HepG2 (cell line): ENCODE data around the gene ARID5B. TPM values are rescaled to one million over a fixed set of nuclear protein-coding genes. Genes with fewer than 3 reads are reported as not detected.

Experiments used
- ATRX ChIP-seq: sonication (generic); formaldehyde crosslinking; IDR thresholded peaks from 2 replicates; pipeline ENCODE4 v1.4.0; 2020; ENCODE audit warnings: missing genetic modification reagents, borderline replicate concordance
- CREB1 ChIP-seq, 2 experiments: fragments of 450-650 bp in 1 of 2; IDR thresholded peaks; 2 replicates each; pipeline ENCODE4 v1.6.1; 2016 to 2017; ENCODE audit warnings: control low read depth in 1 of 2, mild to moderate bottlenecking in 1 of 2, missing compliant biosample characterization in 1 of 2, missing genetic modification characterization in 1 of 2
- HDAC2 ChIP-seq: sonication (generic); formaldehyde crosslinking; IDR thresholded peaks from 2 replicates; pipeline ENCODE4 v1.4.0; 2020; ENCODE audit warnings: missing genetic modification reagents
- NFE2L1 ChIP-seq: sonication (generic); formaldehyde crosslinking; IDR thresholded peaks from 2 replicates; pipeline ENCODE4 v1.4.0; 2020; ENCODE audit warnings: missing genetic modification reagents, mild to moderate bottlenecking, borderline replicate concordance
- TRIM24 ChIP-seq: sonication (generic); formaldehyde crosslinking; IDR thresholded peaks from 2 replicates; pipeline ENCODE4 v1.8.0; 2022; ENCODE audit warnings: mild to moderate bottlenecking, missing genetic modification reagents
- ZFX ChIP-seq: sonication (generic); formaldehyde crosslinking; IDR thresholded peaks from 2 replicates; pipeline ENCODE4 v1.4.0; 2020; ENCODE audit warnings: mild to moderate bottlenecking, low read depth, missing genetic modification reagents, moderate library complexity
- ZNF549 ChIP-seq: sonication (generic); formaldehyde crosslinking; IDR thresholded peaks from 2 replicates; pipeline ENCODE4 v1.5.0; 2020; ENCODE audit warnings: missing genetic modification reagents
- ZNF720 ChIP-seq: sonication (generic); formaldehyde crosslinking; IDR thresholded peaks from 2 replicates; pipeline ENCODE4 v1.4.0; 2020; ENCODE audit warnings: missing genetic modification reagents
- ZNF75D ChIP-seq: sonication (generic); formaldehyde crosslinking; IDR thresholded peaks from 2 replicates; pipeline ENCODE4 v1.8.1; 2023; ENCODE audit warnings: missing genetic modification reagents, mild to moderate bottlenecking, borderline replicate concordance
- ZNF839 ChIP-seq: sonication (generic); formaldehyde crosslinking; IDR thresholded peaks from 2 replicates; pipeline ENCODE4 v1.4.0; 2020; ENCODE audit warnings: missing genetic modification reagents, mild to moderate bottlenecking, borderline replicate concordance
- polyA plus RNA-seq, 8 experiments: library from polyadenylated mRNA; depleted of rRNA in 3 of 8; stranded (reverse) in 7 of 8; unstranded in 1 of 8; fragments of >200 nt; fragmentation: Illumina TruSeq in 4 of 8; extraction: Trizol in 4 of 8; gene quantifications; 2 replicates each; pipeline versions ENCODE4 v1.2.1 to v1.2.3, GENCODE V29; 2011 to 2016; ENCODE audit warnings: low read depth in 4 of 8, missing spikeins in 1 of 8, mixed read lengths in 1 of 8; ENCODE audit not compliant: insufficient read depth in 1 of 8
- total RNA-seq, 5 experiments: library from RNA; depleted of rRNA; stranded (reverse); fragments of >200 nt; fragmentation: Illumina TruSeq; extraction: Trizol; gene quantifications; 2 replicates each; pipeline ENCODE4 v1.2.3, GENCODE V29; 2016; ENCODE audit warnings: low read depth in 1 of 5
- TF ChIP-seq, protein P1 (sequence below): sonication (generic); formaldehyde crosslinking; IDR thresholded peaks from one replicate; pipeline ENCODE4 v1.5.1; 2020; ENCODE audit warnings: mild to moderate bottlenecking, missing genetic modification reagents; ENCODE audit errors: not compliant biosample characterization
- TF ChIP-seq, protein P2 (sequence below): IDR thresholded peaks from 2 replicates; pipeline ENCODE4 v1.4.0; 2020; ENCODE audit warnings: mild to moderate bottlenecking, missing genetic modification reagents
- TF ChIP-seq, protein P3 (sequence below): IDR thresholded peaks from 2 replicates; pipeline ENCODE4 v1.6.1; 2016; ENCODE audit warnings: low read depth
- TF ChIP-seq, protein P4 (sequence below): sonication (generic); formaldehyde crosslinking; IDR thresholded peaks from 2 replicates; pipeline ENCODE4 v1.8.1; 2023; ENCODE audit warnings: mild to moderate bottlenecking, missing genetic modification reagents

Gene ARID5B
- total and polyA plus RNA-seq, 2 of the 13 experiments (the other 11 are each of a cell fraction or from before 2014, with no cell fraction given): 6.2 to 21.1 TPM

DNA sequence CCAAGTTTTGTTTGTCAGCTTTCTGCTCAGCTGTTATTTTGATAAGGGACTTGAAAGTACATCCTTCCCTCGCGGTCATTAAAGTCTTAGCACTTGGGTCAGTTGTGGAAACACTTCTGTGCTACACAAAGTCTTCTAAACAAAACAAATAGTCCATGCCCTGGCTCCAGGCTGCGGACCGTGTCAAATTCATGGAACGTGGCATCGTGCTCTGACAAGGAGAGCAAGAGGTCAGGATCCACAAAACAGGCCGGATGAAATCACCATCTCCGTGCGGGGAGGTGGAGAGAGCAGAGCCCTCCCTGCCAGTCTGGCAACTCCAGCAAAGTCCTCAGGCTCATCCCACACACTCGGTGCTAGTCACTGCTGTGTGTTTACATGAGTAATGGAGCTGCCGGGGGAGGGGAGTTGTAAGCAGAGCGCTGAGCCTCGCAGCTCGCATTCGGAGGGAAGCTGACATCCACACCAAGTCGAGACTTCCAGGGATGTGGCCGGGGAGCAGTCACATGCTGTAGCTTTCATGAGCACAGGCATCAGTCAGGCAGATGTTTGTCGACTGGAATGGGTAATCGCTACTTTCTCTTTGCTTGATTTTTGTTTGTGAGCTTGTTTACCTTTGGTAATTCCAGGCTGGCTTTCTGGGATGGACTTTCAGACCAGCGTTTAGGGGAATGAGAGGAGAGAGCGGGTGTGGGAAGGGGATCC, 147.6 kb downstream of the ARID5B start (continued):
- TF ChIP-seq, protein P1, sequence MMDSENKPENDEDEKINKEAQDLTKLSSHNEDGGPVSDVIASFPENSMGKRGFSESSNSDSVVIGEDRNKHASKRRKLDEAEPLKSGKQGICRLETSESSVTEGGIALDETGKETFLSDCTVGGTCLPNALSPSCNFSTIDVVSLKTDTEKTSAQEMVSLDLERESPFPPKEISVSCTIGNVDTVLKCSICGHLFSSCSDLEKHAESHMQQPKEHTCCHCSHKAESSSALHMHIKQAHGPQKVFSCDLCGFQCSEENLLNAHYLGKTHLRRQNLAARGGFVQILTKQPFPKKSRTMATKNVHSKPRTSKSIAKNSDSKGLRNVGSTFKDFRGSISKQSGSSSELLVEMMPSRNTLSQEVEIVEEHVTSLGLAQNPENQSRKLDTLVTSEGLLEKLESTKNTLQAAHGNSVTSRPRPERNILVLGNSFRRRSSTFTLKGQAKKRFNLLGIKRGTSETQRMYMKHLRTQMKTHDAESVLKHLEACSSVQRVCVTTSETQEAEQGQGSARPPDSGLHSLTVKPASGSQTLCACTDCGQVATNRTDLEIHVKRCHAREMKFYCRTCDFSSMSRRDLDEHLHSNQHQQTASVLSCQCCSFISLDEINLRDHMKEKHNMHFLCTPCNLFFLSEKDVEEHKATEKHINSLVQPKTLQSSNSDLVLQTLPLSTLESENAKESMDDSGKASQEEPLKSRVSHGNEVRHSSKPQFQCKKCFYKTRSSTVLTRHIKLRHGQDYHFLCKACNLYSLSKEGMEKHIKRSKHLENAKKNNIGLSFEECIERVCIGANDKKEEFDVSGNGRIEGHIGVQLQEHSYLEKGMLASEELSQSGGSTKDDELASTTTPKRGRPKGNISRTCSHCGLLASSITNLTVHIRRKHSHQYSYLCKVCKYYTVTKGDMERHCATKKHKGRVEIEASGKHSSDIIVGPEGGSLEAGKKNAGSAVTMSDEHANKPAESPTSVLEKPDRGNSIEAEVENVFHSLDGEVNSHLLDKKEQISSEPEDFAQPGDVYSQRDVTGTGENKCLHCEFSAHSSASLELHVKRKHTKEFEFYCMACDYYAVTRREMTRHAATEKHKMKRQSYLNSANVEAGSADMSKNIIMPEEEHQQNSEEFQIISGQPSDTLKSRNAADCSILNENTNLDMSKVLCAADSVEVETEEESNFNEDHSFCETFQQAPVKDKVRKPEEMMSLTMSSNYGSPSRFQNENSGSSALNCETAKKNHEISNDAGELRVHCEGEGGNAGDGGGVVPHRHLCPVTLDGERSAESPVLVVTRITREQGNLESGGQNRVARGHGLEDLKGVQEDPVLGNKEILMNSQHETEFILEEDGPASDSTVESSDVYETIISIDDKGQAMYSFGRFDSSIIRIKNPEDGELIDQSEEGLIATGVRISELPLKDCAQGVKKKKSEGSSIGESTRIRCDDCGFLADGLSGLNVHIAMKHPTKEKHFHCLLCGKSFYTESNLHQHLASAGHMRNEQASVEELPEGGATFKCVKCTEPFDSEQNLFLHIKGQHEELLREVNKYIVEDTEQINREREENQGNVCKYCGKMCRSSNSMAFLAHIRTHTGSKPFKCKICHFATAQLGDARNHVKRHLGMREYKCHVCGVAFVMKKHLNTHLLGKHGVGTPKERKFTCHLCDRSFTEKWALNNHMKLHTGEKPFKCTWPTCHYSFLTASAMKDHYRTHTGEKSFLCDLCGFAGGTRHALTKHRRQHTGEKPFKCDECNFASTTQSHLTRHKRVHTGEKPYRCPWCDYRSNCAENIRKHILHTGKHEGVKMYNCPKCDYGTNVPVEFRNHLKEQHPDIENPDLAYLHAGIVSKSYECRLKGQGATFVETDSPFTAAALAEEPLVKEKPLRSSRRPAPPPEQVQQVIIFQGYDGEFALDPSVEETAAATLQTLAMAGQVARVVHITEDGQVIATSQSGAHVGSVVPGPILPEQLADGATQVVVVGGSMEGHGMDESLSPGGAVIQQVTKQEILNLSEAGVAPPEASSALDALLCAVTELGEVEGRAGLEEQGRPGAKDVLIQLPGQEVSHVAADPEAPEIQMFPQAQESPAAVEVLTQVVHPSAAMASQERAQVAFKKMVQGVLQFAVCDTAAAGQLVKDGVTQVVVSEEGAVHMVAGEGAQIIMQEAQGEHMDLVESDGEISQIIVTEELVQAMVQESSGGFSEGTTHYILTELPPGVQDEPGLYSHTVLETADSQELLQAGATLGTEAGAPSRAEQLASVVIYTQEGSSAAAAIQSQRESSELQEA (CRISPR knock-in tag): no peak
- TF ChIP-seq ATRX (CRISPR knock-in tag) (no peak), ZFX (peak; percentile 75; the same call in 1 of the 2 replicates), ZNF549 (CRISPR knock-in tag) (no peak), TRIM24 (CRISPR knock-in tag) (no peak), CREB1 (IDR thresholded peaks at IDR 0.05) (no peak), CREB1 (CRISPR knock-in tag; IDR thresholded peaks at IDR 0.05) (no peak; the same call in 1 of the 2 replicates), ZNF839 (no peak), NFE2L1 (CRISPR knock-in tag) (no peak), ZNF720 (CRISPR knock-in tag) (no peak), HDAC2 (CRISPR knock-in tag) (peak; percentile 90), ZNF75D (CRISPR knock-in tag) (no peak)
- TF ChIP-seq, protein P2, sequence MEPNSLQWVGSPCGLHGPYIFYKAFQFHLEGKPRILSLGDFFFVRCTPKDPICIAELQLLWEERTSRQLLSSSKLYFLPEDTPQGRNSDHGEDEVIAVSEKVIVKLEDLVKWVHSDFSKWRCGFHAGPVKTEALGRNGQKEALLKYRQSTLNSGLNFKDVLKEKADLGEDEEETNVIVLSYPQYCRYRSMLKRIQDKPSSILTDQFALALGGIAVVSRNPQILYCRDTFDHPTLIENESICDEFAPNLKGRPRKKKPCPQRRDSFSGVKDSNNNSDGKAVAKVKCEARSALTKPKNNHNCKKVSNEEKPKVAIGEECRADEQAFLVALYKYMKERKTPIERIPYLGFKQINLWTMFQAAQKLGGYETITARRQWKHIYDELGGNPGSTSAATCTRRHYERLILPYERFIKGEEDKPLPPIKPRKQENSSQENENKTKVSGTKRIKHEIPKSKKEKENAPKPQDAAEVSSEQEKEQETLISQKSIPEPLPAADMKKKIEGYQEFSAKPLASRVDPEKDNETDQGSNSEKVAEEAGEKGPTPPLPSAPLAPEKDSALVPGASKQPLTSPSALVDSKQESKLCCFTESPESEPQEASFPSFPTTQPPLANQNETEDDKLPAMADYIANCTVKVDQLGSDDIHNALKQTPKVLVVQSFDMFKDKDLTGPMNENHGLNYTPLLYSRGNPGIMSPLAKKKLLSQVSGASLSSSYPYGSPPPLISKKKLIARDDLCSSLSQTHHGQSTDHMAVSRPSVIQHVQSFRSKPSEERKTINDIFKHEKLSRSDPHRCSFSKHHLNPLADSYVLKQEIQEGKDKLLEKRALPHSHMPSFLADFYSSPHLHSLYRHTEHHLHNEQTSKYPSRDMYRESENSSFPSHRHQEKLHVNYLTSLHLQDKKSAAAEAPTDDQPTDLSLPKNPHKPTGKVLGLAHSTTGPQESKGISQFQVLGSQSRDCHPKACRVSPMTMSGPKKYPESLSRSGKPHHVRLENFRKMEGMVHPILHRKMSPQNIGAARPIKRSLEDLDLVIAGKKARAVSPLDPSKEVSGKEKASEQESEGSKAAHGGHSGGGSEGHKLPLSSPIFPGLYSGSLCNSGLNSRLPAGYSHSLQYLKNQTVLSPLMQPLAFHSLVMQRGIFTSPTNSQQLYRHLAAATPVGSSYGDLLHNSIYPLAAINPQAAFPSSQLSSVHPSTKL (CRISPR knock-in tag): peak; percentile 91
- TF ChIP-seq, protein P3, sequence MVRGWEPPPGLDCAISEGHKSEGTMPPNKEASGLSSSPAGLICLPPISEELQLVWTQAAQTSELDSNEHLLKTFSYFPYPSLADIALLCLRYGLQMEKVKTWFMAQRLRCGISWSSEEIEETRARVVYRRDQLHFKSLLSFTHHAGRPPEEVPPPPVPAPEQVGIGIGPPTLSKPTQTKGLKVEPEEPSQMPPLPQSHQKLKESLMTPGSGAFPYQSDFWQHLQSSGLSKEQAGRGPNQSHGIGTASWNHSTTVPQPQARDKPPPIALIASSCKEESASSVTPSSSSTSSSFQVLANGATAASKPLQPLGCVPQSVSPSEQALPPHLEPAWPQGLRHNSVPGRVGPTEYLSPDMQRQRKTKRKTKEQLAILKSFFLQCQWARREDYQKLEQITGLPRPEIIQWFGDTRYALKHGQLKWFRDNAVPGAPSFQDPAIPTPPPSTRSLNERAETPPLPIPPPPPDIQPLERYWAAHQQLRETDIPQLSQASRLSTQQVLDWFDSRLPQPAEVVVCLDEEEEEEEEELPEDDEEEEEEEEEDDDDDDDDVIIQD (CRISPR knock-in tag): peak; percentile 82
- TF ChIP-seq, protein P4, sequence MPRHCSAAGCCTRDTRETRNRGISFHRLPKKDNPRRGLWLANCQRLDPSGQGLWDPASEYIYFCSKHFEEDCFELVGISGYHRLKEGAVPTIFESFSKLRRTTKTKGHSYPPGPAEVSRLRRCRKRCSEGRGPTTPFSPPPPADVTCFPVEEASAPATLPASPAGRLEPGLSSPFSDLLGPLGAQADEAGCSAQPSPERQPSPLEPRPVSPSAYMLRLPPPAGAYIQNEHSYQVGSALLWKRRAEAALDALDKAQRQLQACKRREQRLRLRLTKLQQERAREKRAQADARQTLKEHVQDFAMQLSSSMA (CRISPR knock-in tag): peak; percentile 85
